ENCODE data around the gene MSANTD3. TPM values are rescaled to one million over a fixed set of nuclear protein-coding genes. Genes with fewer than 3 reads are reported as not detected.

The MSANTD3 gene
- total RNA-seq, 1 experiment from 2014 or later = 86.9 TPM

DNA sequence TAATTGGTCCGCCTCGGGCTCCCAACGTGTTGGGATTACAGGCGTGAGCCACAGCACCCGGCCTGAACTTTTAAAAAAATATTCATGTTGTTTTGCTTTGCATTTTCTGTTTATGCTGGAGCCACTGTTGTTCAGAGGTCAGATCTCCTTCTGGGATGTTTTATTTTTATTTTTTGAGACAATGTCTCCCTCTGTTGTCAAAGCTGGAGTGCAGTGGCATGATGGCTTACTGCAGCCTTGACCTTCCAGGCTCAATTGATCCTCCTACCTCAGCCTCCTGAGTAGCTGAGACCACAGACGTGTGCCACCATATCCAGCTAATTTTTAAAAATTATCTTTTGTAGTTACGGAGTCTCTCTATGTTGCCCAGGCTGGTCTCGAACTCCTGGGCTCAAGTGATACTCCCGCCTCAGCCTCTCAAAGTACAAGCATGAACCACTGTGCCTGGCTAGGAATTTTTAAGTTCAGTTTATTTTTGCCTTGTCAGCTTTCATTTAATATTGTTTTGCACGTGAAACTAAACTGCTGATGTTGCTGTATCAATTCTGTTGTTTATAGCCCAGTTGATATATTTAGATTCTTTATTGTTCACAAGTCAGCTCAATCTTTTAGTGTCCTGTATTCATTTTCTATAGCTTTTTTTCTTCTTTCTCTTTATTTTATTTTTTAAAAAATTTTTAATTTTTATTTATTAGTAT lies 59.7 kb downstream of the MSANTD3 start:
- ChIA-PET CTCF (interaction anchor here (0.6 kb wide), 1 partner anchor 154 kb away, joined by 3 read pairs; no protein-coding TSS in a partner anchor), POLR2A (ENCODE audit: unreplicated experiment) (no interaction called here)
- Histone ChIP-seq H3K79me2 (ENCODE audit: low read length) (no peaks in the 10 kb centered on the region), H3K9ac (ENCODE audit: low read length) (no peak overlapping the region), H4K20me1 (ENCODE audit: low read length) (no peaks in the 10 kb centered on the region), H3K9me3 (ENCODE audit: low read length) (no peaks in the 10 kb centered on the region), H3F3A (ENCODE audit: low read length, unreplicated experiment) (no peaks in the 10 kb centered on the region), H3K4me3 (ENCODE audit: low read length) (no peak overlapping the region), H2AFZ (ENCODE audit: low read length) (no peak overlapping the region), H3K27ac (ENCODE audit: low read length) (no peak overlapping the region), H3K4me2 (ENCODE audit: low read length) (no peak overlapping the region), H3K9me2 (replicated peaks; ENCODE audit: low read length) (no peaks in the 10 kb centered on the region), H3K4me1 (ENCODE audit: insufficient read depth, low read length) (no peaks in the 10 kb centered on the region), H3K36me3 (ENCODE audit: low read depth, low read length) (no peaks in the 10 kb centered on the region), H3K27me3 (ENCODE audit: low read length) (no peaks in the 10 kb centered on the region)
- intact Hi-C loops (cut with micrococcal nuclease) = no loop called here
- TF ChIP-seq EZH2phosphoT487 (IDR thresholded peaks at IDR 0.05; ENCODE audit: borderline replicate concordance, low read length) (no peak), EZH2 (IDR thresholded peaks at IDR 0.05; ENCODE audit: low read length, unreplicated experiment) (no peak)
- TF ChIP-seq, protein P1, sequence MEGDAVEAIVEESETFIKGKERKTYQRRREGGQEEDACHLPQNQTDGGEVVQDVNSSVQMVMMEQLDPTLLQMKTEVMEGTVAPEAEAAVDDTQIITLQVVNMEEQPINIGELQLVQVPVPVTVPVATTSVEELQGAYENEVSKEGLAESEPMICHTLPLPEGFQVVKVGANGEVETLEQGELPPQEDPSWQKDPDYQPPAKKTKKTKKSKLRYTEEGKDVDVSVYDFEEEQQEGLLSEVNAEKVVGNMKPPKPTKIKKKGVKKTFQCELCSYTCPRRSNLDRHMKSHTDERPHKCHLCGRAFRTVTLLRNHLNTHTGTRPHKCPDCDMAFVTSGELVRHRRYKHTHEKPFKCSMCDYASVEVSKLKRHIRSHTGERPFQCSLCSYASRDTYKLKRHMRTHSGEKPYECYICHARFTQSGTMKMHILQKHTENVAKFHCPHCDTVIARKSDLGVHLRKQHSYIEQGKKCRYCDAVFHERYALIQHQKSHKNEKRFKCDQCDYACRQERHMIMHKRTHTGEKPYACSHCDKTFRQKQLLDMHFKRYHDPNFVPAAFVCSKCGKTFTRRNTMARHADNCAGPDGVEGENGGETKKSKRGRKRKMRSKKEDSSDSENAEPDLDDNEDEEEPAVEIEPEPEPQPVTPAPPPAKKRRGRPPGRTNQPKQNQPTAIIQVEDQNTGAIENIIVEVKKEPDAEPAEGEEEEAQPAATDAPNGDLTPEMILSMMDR (conservative IDR thresholded peaks at IDR 0.05; ENCODE audit: low read depth, low read length) = no peak
- BruUV-seq (replicated peaks) = no TSS peak
- no peak for DNase-seq
- no peak for ATAC-seq

DNA sequence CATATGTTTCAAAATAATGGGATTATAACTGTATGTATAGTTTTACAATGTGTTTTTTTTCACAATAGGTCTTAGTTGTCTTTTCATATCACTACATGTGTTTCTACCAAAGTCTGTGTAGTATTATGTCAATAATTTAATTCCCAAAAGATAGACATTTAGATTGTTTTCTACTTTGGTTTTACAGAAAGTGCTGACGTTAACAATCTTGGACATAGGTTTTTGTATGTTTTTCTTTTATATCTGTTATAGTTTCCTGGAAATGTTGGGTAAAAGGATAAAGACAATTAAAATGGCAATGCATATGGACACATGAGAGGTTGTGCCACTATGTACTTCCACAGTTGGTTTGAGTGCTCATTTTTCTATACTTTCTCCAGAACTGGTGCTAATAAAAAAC lies 61.2 kb downstream of the MSANTD3 start:
- no peaks in the 10 kb centered on the region for H3K9me3 ChIP-seq (ENCODE audit: low read length)
- CTCF ChIA-PET = no interaction called here
- H3K27me3 ChIP-seq (ENCODE audit: low read length) = no peaks in the 10 kb centered on the region
- H3K27ac ChIP-seq (ENCODE audit: low read length) = no peak overlapping the region
- TF ChIP-seq EZH2phosphoT487 (IDR thresholded peaks at IDR 0.05; ENCODE audit: borderline replicate concordance, low read length) (no peak), EZH2 (IDR thresholded peaks at IDR 0.05; ENCODE audit: low read length, unreplicated experiment) (no peak)
- TF ChIP-seq, protein P1 (conservative IDR thresholded peaks at IDR 0.05; ENCODE audit: low read depth, low read length) = no peak
- no peak overlapping the region for H2AFZ ChIP-seq (ENCODE audit: low read length)
- ATAC-seq = no peak
- POLR2A ChIA-PET (ENCODE audit: unreplicated experiment) = no interaction called here
- H4K20me1 ChIP-seq (ENCODE audit: low read length) = no peaks in the 10 kb centered on the region
- H3K4me3 ChIP-seq (ENCODE audit: low read length) = no peak overlapping the region
- H3K9me2 ChIP-seq (replicated peaks; ENCODE audit: low read length) = no peaks in the 10 kb centered on the region
- no peak overlapping the region for H3K4me2 ChIP-seq (ENCODE audit: low read length)
- H3K4me1 ChIP-seq (ENCODE audit: insufficient read depth, low read length) = no peaks in the 10 kb centered on the region
- H3K79me2 ChIP-seq (ENCODE audit: low read length) = no peaks in the 10 kb centered on the region
- no peak overlapping the region for H3K9ac ChIP-seq (ENCODE audit: low read length)
- H3F3A ChIP-seq (ENCODE audit: low read length, unreplicated experiment) = no peaks in the 10 kb centered on the region
- BruUV-seq (replicated peaks) = no TSS peak
- no peak for DNase-seq
- intact Hi-C loops (cut with micrococcal nuclease) = no loop called here
- H3K36me3 ChIP-seq (ENCODE audit: low read depth, low read length) = no peaks in the 10 kb centered on the region

DNA sequence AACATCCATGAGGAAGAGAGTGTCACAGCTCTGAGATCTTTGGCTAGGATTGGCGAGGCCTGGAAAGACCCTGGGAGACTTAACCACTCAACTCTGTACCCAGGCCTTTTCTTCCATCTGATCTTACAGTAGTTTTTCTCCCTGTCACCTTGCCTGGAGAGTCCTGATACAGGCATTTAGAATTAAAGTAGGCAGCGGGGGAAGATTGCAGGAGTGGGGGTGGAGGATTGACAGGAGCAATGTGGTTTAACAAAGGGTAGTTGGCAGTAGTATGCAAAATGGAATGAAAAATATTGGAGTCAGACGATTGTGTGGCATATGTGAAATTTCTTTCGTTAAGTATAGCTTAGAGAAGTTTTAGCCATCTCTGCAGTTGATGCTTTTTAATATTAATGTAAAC lies 62.9 kb downstream of the MSANTD3 start:
- Histone ChIP-seq H4K20me1 (ENCODE audit: low read length) (no peaks in the 10 kb centered on the region), H3F3A (ENCODE audit: low read length, unreplicated experiment) (no peaks in the 10 kb centered on the region), H3K9ac (ENCODE audit: low read length) (no peak overlapping the region), H3K4me3 (ENCODE audit: low read length) (no peak overlapping the region), H3K79me2 (ENCODE audit: low read length) (no peaks in the 10 kb centered on the region), H3K9me3 (ENCODE audit: low read length) (no peaks in the 10 kb centered on the region), H3K9me2 (replicated peaks; ENCODE audit: low read length) (no peaks in the 10 kb centered on the region), H3K4me1 (ENCODE audit: insufficient read depth, low read length) (no peaks in the 10 kb centered on the region), H3K4me2 (ENCODE audit: low read length) (no peak overlapping the region), H2AFZ (ENCODE audit: low read length) (no peak overlapping the region), H3K27ac (ENCODE audit: low read length) (no peak overlapping the region), H3K36me3 (ENCODE audit: low read depth, low read length) (no peaks in the 10 kb centered on the region), H3K27me3 (ENCODE audit: low read length) (no peaks in the 10 kb centered on the region)
- CTCF ChIA-PET = no interaction called here
- no peak for TF ChIP-seq EZH2phosphoT487 (IDR thresholded peaks at IDR 0.05; ENCODE audit: borderline replicate concordance, low read length)
- TF ChIP-seq EZH2 (IDR thresholded peaks at IDR 0.05; ENCODE audit: low read length, unreplicated experiment) = no peak
- TF ChIP-seq, protein P1 (conservative IDR thresholded peaks at IDR 0.05; ENCODE audit: low read depth, low read length) = no peak
- POLR2A ChIA-PET (ENCODE audit: unreplicated experiment) = no interaction called here
- BruUV-seq (replicated peaks) = no TSS peak
- intact Hi-C loops (cut with micrococcal nuclease) = no loop called here
- ATAC-seq (no peak), DNase-seq (no peak)
